ENCODE results near the gene FCRL1.

FCRL1 gene

DNA sequence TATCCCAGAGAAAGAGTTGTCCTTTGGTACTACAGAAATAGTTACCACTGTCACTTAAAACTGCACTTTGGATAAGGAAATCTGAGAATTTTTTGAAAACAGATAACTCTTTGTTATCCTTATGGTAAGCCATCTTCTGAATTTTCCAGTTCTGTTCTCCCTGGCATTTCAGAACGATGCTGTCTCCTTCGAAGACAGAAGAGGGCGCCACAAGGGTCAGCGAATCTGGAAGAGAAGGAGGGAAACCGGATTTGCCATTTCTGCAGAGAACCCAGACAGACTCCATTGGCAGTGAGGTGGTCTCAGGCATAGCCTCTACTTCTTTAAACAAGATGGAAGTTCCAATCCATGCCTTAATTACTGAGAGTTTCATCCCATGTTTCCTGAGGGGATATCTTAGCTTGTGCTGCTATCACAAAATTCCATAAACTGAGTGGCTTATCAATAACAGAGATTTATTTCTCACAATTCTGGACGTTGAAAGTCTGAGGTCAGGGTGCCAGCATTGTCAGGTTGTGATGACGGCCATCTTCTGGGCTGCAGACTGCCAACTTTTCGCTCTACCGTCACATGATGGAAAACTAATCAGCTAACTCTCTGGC lies 49.4 kb downstream of the FCRL1 start:
- Histone ChIP-seq H3K79me2 (ENCODE audit: insufficient read depth, low read depth) (no peaks in the 10 kb centered on the region), H3K36me3 (ENCODE audit: insufficient read depth) (no peaks in the 10 kb centered on the region)

DNA sequence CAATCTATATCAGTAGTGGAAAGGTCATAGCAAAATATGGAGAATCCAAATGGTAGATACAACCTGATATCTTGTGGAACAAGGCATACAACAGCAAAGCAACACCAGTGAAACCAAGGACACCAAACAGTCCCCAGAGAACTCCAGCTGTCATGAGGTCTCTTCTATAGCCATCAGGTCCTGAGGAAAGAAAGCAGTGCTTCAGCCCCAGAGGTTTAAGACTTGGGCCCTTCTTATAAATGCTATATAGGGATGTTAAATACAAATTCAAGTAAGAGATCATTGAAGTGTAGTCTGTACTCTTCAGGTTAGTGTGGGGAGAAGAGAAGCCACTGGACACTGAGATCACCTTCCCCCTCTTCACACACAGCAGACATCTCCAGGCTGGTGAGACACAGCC lies 53.1 kb downstream of the FCRL1 start:
- no peaks in the 10 kb centered on the region for H3K27me3 ChIP-seq (ENCODE audit: insufficient read depth, low read depth)
- H2AFZ ChIP-seq (ENCODE audit: low read depth), result no peak overlapping the region
- H3K9ac ChIP-seq, result no peak overlapping the region
- TF ChIP-seq CTCF (conservative IDR thresholded peaks at IDR 0.05; ENCODE audit: low read depth, low read length), result no peak
- H3K4me1 ChIP-seq (ENCODE audit: low read depth, poor library complexity, severe bottlenecking), result peaks cover 12% of the 10 kb centered on the region
- H3K27ac ChIP-seq, result no peak overlapping the region
- no peaks in the 10 kb centered on the region for H3K36me3 ChIP-seq (ENCODE audit: insufficient read depth)
- no peak overlapping the region for H3K4me2 ChIP-seq
- no peaks in the 10 kb centered on the region for H4K20me1 ChIP-seq (ENCODE audit: insufficient read depth)
- H3K79me2 ChIP-seq (ENCODE audit: insufficient read depth, low read depth), result no peaks in the 10 kb centered on the region
- H3K4me3 ChIP-seq (IDR thresholded peaks at IDR 0.05; ENCODE audit: insufficient read depth, low read depth, low read length), result no peak overlapping the region

More for the DNA sequence above, 49.4 kb downstream of the FCRL1 start:
- peak; percentile 89 for TF ChIP-seq CTCF (conservative IDR thresholded peaks at IDR 0.05; ENCODE audit: low read depth, low read length)
- Histone ChIP-seq H3K27ac (no peak overlapping the region), H3K4me3 (IDR thresholded peaks at IDR 0.05; ENCODE audit: insufficient read depth, low read depth, low read length) (no peak overlapping the region), H3K27me3 (ENCODE audit: insufficient read depth, low read depth) (no peaks in the 10 kb centered on the region), H3K4me2 (no peak overlapping the region), H2AFZ (ENCODE audit: low read depth) (no peak overlapping the region), H3K9ac (no peak overlapping the region), H4K20me1 (ENCODE audit: insufficient read depth) (no peaks in the 10 kb centered on the region), H3K4me1 (ENCODE audit: low read depth, poor library complexity, severe bottlenecking) (peaks cover 41% of the 10 kb centered on the region)

- Histone ChIP-seq H3K4me3 (IDR thresholded peaks at IDR 0.05; ENCODE audit: insufficient read depth, low read depth, low read length) (no peak overlapping the region), H3K27ac (no peak overlapping the region), H4K20me1 (ENCODE audit: insufficient read depth) (no peaks in the 10 kb centered on the region), H3K27me3 (ENCODE audit: insufficient read depth, low read depth) (no peaks in the 10 kb centered on the region), H3K9ac (no peak overlapping the region), H3K4me1 (ENCODE audit: low read depth, poor library complexity, severe bottlenecking) (peaks cover 2% of the 10 kb centered on the region), H3K36me3 (ENCODE audit: insufficient read depth) (no peaks in the 10 kb centered on the region), H2AFZ (ENCODE audit: low read depth) (no peak overlapping the region), H3K79me2 (ENCODE audit: insufficient read depth, low read depth) (no peaks in the 10 kb centered on the region), H3K4me2 (no peak overlapping the region)
- TF ChIP-seq CTCF (conservative IDR thresholded peaks at IDR 0.05; ENCODE audit: low read depth, low read length), result no peak
These were observed 61.9 kb downstream of the FCRL1 start for GRCh38 chr1:157758018-157758417.

DNA sequence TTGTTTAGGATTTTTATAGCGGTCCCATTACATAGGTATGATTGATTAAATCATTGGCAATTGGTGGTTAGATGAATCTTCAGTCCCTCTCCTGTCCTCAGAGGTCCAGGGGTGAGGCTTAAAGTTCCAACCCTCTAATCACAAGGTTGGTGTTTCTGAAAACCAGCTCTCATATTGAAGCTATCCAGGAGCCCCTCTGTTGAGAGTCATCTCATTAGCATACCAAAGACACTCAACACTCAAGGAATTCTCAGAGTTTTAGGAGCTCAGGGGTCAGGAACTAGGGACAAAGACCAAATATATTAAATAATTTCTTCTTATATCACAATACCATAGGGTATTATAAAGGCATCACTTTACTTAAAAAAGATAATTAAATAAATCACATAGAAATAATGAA lies 66.3 kb downstream of the FCRL1 start:
- H3K9ac ChIP-seq, result no peak overlapping the region
- no peaks in the 10 kb centered on the region for H3K4me1 ChIP-seq (ENCODE audit: low read depth, poor library complexity, severe bottlenecking)
- no peak overlapping the region for H2AFZ ChIP-seq (ENCODE audit: low read depth)
- no peaks in the 10 kb centered on the region for H3K27me3 ChIP-seq (ENCODE audit: insufficient read depth, low read depth)
- no peaks in the 10 kb centered on the region for H4K20me1 ChIP-seq (ENCODE audit: insufficient read depth)
- no peak; the same call in 1 of the 2 replicates for TF ChIP-seq CTCF (conservative IDR thresholded peaks at IDR 0.05; ENCODE audit: low read depth, low read length)
- H3K79me2 ChIP-seq (ENCODE audit: insufficient read depth, low read depth), result no peaks in the 10 kb centered on the region
- H3K4me2 ChIP-seq, result no peak overlapping the region
- H3K27ac ChIP-seq, result no peak overlapping the region
- no peak overlapping the region for H3K4me3 ChIP-seq (IDR thresholded peaks at IDR 0.05; ENCODE audit: insufficient read depth, low read depth, low read length)
- no peaks in the 10 kb centered on the region for H3K36me3 ChIP-seq (ENCODE audit: insufficient read depth)
